Measurements from ENCODE around the gene XPR1. TPM values are rescaled to one million over a fixed set of nuclear protein-coding genes. Genes with fewer than 3 reads are reported as not detected.

XPR1 gene
- total and polyA plus RNA-seq, 2 of the 8 experiments (the other 6 are each of a cell fraction or from before 2014, with no cell fraction given) = 28.6 to 43.9 TPM

DNA sequence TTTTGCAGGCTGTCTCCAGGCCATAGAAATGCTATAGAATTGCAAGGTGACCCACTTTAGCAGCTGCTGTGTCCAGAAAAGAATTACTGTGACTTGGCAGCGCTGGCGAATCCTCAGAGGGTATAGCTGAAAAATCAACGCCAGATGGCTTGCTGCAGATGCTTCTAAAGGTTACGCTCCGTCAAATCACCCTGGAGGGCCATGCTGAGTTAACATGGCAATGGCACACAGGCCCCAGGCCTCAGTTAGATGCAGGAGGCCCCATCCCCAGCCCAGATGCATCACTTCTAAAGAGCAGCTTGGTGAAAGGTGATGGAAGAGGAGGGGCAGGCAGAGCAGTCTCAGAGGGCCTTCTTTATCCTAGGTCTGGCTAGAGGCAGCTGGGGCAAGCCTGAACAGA lies 298.9 kb downstream of the XPR1 start (continued):
- TF ChIP-seq, protein P1, sequence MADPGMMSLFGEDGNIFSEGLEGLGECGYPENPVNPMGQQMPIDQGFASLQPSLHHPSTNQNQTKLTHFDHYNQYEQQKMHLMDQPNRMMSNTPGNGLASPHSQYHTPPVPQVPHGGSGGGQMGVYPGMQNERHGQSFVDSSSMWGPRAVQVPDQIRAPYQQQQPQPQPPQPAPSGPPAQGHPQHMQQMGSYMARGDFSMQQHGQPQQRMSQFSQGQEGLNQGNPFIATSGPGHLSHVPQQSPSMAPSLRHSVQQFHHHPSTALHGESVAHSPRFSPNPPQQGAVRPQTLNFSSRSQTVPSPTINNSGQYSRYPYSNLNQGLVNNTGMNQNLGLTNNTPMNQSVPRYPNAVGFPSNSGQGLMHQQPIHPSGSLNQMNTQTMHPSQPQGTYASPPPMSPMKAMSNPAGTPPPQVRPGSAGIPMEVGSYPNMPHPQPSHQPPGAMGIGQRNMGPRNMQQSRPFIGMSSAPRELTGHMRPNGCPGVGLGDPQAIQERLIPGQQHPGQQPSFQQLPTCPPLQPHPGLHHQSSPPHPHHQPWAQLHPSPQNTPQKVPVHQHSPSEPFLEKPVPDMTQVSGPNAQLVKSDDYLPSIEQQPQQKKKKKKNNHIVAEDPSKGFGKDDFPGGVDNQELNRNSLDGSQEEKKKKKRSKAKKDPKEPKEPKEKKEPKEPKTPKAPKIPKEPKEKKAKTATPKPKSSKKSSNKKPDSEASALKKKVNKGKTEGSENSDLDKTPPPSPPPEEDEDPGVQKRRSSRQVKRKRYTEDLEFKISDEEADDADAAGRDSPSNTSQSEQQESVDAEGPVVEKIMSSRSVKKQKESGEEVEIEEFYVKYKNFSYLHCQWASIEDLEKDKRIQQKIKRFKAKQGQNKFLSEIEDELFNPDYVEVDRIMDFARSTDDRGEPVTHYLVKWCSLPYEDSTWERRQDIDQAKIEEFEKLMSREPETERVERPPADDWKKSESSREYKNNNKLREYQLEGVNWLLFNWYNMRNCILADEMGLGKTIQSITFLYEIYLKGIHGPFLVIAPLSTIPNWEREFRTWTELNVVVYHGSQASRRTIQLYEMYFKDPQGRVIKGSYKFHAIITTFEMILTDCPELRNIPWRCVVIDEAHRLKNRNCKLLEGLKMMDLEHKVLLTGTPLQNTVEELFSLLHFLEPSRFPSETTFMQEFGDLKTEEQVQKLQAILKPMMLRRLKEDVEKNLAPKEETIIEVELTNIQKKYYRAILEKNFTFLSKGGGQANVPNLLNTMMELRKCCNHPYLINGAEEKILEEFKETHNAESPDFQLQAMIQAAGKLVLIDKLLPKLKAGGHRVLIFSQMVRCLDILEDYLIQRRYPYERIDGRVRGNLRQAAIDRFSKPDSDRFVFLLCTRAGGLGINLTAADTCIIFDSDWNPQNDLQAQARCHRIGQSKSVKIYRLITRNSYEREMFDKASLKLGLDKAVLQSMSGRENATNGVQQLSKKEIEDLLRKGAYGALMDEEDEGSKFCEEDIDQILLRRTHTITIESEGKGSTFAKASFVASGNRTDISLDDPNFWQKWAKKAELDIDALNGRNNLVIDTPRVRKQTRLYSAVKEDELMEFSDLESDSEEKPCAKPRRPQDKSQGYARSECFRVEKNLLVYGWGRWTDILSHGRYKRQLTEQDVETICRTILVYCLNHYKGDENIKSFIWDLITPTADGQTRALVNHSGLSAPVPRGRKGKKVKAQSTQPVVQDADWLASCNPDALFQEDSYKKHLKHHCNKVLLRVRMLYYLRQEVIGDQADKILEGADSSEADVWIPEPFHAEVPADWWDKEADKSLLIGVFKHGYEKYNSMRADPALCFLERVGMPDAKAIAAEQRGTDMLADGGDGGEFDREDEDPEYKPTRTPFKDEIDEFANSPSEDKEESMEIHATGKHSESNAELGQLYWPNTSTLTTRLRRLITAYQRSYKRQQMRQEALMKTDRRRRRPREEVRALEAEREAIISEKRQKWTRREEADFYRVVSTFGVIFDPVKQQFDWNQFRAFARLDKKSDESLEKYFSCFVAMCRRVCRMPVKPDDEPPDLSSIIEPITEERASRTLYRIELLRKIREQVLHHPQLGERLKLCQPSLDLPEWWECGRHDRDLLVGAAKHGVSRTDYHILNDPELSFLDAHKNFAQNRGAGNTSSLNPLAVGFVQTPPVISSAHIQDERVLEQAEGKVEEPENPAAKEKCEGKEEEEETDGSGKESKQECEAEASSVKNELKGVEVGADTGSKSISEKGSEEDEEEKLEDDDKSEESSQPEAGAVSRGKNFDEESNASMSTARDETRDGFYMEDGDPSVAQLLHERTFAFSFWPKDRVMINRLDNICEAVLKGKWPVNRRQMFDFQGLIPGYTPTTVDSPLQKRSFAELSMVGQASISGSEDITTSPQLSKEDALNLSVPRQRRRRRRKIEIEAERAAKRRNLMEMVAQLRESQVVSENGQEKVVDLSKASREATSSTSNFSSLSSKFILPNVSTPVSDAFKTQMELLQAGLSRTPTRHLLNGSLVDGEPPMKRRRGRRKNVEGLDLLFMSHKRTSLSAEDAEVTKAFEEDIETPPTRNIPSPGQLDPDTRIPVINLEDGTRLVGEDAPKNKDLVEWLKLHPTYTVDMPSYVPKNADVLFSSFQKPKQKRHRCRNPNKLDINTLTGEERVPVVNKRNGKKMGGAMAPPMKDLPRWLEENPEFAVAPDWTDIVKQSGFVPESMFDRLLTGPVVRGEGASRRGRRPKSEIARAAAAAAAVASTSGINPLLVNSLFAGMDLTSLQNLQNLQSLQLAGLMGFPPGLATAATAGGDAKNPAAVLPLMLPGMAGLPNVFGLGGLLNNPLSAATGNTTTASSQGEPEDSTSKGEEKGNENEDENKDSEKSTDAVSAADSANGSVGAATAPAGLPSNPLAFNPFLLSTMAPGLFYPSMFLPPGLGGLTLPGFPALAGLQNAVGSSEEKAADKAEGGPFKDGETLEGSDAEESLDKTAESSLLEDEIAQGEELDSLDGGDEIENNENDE (IDR thresholded peaks at IDR 0.05; ENCODE audit: insufficient replicate concordance, low read length) = no peak
- TF ChIP-seq, protein P2, sequence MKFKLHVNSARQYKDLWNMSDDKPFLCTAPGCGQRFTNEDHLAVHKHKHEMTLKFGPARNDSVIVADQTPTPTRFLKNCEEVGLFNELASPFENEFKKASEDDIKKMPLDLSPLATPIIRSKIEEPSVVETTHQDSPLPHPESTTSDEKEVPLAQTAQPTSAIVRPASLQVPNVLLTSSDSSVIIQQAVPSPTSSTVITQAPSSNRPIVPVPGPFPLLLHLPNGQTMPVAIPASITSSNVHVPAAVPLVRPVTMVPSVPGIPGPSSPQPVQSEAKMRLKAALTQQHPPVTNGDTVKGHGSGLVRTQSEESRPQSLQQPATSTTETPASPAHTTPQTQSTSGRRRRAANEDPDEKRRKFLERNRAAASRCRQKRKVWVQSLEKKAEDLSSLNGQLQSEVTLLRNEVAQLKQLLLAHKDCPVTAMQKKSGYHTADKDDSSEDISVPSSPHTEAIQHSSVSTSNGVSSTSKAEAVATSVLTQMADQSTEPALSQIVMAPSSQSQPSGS (IDR thresholded peaks at IDR 0.05; ENCODE audit: low read length) = no peak
- TF ChIP-seq GTF2F1 (IDR thresholded peaks at IDR 0.05; ENCODE audit: borderline replicate concordance, low read depth, low read length) (no peak), SP1 (IDR thresholded peaks at IDR 0.05; ENCODE audit: low read depth, low read length) (no peak), POU5F1 (IDR thresholded peaks at IDR 0.05; ENCODE audit: low read depth, low read length) (no peak)

Data from H1 (cell line).